IPS-18c (cell line): ENCODE data around the gene GDF10.

ENCODE experiments used
- H3K4me3 ChIP-seq: 2 replicates; pipeline ENCODE4 v1.7.0; 2013; ENCODE audit warnings: low read depth, mild to moderate bottlenecking, low read length, moderate library complexity; ENCODE audit not compliant: insufficient read depth
- H3K9me3 ChIP-seq: one replicate; pipeline ENCODE4 v1.6.1; 2013; ENCODE audit warnings: mild to moderate bottlenecking, low read length, moderate library complexity; ENCODE audit not compliant: control insufficient read depth, insufficient read depth

The GDF10 gene

GRCh38 chr10:47264797-47265281, 35.2 kb upstream of the GDF10 start:
- H3K9me3 ChIP-seq, result no peaks in the 10 kb centered on the region
- no peak overlapping the region for H3K4me3 ChIP-seq

DNA sequence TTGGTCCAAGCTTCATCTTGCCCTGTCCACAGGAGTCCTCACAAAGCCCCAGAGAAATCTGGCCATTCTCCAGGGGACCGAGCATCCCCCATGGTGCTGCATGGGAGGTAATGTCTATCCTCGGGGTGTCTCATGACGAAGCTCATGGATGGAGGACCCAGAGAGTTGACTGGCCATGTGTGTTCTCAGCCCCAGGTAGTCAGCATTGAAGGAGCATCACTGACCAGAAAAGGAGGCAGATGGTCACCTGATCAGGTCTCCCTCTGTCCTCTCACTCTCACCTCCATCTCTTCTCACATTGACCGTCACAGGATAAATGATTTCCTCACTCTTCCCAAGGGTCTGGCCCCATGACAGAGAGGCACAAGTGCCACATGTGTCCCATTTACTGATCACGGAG, 33.4 kb upstream of the GDF10 start:
- Histone ChIP-seq H3K9me3 (no peaks in the 10 kb centered on the region), H3K4me3 (no peak overlapping the region)

- no peak overlapping the region for H3K4me3 ChIP-seq
- no peaks in the 10 kb centered on the region for H3K9me3 ChIP-seq
These were observed 31.3 kb upstream of the GDF10 start for GRCh38 chr10:47268696-47269095.

- Histone ChIP-seq H3K9me3 (no peaks in the 10 kb centered on the region), H3K4me3 (no peak overlapping the region)
These were observed 30.7 kb upstream of the GDF10 start for GRCh38 chr10:47269294-47269693.

- no peaks in the 10 kb centered on the region for H3K9me3 ChIP-seq
- H3K4me3 ChIP-seq, result no peak overlapping the region
These were observed 23.9 kb upstream of the GDF10 start for GRCh38 chr10:47276071-47276470.

DNA sequence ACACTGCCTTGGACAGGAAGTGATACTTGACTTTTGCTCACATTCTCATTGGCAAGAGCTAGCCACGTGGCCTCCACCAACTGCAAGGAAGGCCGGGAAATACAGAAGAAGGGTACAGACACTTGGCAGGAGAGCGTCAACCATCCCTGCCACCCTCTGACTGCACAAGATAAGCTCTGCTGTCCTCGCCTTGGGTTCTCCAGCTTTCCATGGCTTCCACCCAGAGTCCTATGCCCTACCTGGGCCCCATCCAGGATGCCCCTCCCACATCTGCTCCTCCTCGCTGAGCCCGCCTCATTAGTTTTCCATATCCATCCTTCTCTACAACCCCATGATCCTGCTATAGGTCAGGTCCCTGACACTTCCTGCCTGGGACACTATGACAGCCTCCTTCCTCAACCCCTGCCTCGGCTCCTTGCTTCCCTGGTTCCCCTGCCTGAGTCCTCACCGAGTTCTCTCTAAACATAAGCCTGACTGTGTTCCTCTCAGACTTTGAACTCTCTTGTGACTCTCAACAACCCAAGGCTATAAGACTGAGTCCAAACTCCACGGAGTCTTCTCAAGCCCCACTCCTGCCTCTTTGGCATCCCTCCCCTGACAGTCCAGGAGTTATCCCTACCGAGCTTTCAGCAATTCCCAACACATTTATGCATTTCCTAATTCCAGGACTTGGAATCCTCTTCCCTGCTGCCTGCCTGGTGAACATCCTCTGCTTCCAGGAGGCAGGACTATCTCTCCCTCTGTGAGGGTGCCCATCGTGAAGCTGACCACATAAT, 23.2 kb upstream of the GDF10 start:
- H3K4me3 ChIP-seq, result no peak overlapping the region
- H3K9me3 ChIP-seq, result no peaks in the 10 kb centered on the region

DNA sequence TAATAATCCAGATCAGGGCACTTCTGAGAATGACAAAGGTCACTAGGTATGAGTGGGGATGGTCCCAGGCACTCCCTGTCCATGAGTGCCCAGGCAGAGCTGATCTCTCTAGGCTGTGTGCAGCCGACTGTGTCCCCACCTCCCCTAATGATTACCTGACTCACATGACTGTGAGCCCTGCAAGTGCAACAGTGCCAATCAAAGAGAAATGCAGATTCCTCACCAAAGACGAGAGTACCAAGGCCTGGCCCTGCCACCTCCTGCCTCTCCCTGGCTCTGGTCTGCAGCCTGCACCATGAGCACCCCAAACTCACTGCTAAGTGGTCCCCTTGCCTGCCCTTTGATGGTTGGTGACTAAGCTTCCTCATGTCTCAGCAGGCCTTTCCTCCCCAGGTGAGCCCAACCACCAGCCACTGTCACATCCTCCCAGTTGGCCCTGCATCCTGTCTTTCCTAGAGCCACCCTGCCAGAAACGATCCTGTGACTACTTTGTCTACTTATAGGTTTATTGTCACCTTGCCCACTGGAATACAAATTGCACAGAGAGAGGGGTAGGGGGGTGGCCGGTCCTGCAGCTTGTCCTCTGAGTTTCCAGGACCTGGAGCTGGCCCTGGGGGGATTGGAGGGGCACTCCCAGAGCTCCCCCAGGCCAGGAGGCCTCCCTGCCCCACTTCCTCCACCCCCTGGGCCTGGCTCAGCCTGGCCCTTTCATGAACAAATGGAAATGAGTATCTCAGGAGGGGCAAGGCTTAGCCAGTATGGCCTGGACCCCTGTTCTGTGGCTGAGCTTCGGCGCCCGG, 22.4 kb upstream of the GDF10 start:
- H3K9me3 ChIP-seq, result no peaks in the 10 kb centered on the region
- H3K4me3 ChIP-seq, result no peak overlapping the region

- H3K9me3 ChIP-seq, result no peaks in the 10 kb centered on the region
- H3K4me3 ChIP-seq, result no peak overlapping the region
These were observed 21.9 kb upstream of the GDF10 start for GRCh38 chr10:47278152-47278473.

DNA sequence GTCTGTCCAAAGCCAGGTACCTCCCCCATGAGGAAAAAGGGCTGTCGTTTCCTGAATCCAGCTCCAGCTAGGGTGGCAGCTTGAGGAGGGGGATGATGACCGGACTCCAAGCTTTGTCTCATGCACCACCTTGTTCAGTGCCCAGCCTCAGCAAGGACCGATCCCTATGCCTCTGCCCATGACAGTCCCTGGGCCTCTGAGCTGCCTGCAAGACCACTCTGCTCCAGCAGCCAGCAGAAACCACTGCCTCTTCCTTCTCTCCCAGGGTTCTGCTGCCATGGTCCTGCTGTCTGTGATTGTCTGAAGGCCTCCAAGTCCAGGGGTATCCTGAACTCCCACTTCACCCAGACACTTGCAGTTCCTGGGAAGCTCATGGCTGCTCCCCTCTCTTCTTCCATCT, 21.3 kb upstream of the GDF10 start:
- H3K4me3 ChIP-seq, result no peak overlapping the region
- H3K9me3 ChIP-seq, result no peaks in the 10 kb centered on the region

GRCh38 chr10:47279276-47279675, 20.7 kb upstream of the GDF10 start:
- Histone ChIP-seq H3K4me3 (no peak overlapping the region), H3K9me3 (no peaks in the 10 kb centered on the region)

- Histone ChIP-seq H3K4me3 (no peak overlapping the region), H3K9me3 (no peaks in the 10 kb centered on the region)
These were observed 17.9 kb upstream of the GDF10 start for GRCh38 chr10:47282005-47282656.

GRCh38 chr10:47282657-47283018, 17.4 kb upstream of the GDF10 start:
- H3K4me3 ChIP-seq, result no peak overlapping the region
- no peaks in the 10 kb centered on the region for H3K9me3 ChIP-seq

- H3K4me3 ChIP-seq, result no peak overlapping the region
- no peaks in the 10 kb centered on the region for H3K9me3 ChIP-seq
These were observed 16.8 kb upstream of the GDF10 start for GRCh38 chr10:47283101-47283630.

DNA sequence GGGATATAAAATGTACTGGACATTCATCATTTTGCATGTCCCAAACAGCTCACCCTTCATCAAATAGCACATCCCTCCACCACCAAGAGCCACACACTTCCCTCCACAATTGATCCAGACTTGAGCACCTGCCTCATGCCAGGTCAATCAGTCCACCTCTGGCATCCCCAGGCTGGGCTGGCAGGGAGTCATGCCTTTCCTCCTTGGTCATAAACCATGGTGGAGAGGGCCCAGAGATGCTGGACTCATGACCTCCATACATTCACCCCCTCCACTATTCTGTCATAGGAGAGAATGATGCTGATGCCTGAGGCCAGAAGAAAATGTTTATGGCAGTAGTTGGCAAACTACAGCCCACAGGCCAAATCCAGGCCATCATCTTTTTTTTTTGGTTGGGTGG, 16.1 kb upstream of the GDF10 start:
- H3K9me3 ChIP-seq, result no peaks in the 10 kb centered on the region
- no peak overlapping the region for H3K4me3 ChIP-seq

DNA sequence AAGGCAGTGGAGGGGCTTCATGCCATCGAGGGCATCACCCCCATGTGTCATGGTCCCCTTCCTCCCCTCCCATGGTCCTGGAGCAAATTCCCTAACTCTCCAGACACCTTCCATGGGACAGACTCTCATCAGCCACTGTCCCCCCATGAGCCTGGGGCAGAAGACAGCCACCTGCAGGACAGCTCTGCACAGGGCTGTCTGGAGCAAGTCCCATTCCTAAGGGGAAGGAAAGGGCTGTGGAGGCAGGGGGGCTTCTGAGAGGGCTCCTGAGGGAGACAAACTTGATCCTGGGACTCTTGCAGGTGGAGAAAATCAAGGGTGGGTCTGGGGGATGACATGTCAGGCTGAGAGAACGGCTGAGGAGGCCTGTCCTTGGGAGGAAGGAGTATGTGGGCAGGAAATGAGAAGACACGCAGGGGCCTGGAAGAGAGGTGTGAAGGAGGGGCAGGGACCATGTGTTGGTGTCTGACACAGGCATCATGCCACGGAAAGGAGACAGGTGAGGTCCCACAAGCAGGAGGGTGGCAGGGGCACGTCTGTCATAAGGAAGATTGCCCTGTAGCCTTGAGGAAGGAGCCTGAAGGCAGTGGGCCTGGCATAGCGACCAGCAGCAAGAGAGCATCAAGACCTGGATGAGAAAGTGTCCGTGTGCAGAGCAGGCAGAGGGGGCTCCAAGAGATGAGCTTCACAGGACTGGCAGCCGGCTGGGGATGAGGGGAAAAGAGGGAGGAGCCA, 14.4 kb upstream of the GDF10 start:
- Histone ChIP-seq H3K4me3 (no peak overlapping the region), H3K9me3 (no peaks in the 10 kb centered on the region)

GRCh38 chr10:47286116-47286505, 13.9 kb upstream of the GDF10 start:
- no peaks in the 10 kb centered on the region for H3K9me3 ChIP-seq
- no peak overlapping the region for H3K4me3 ChIP-seq

DNA sequence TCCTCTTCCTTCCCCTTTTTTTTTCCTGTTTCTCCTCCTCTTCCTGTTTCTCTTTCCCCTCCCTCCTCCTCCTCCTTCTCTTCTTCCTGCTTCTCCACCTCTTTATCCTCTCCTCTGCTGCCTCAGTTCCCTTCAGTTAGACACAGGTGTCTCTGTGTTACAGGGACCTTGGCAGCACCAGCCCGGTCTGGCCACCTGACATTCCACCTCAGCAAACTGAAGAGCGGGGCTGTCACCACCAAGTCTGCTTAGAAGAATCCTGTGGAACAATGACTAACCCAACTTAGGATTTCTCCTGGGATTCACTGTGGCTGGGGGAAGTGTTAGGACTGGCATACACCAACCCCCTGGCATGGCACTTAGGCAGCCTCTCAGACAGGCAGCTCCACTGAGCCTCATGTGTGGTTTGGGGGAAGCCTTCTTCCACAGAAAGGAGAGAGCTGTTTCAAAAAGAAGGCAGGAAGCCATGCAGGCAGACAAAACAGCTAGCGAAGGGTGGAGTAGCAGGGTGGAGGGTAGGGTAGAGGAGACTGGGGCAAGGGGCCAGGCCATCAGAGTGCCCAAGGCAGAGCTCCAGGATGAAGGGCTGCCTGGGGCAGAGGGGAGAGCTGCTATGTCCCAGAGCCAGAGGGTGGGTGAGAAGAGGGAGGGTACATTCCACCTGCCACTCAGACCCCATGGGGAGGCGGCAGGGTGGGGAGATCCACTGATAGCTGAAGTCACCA, 13.2 kb upstream of the GDF10 start:
- H3K9me3 ChIP-seq, result no peaks in the 10 kb centered on the region
- H3K4me3 ChIP-seq, result no peak overlapping the region
